GM12892 (cell line): Measurements from ENCODE around the gene NLGN2.

ENCODE experiments used
- DNase-seq: peaks from one replicate; pipeline ENCODE4 v3.0.0; 2011; ENCODE audit not compliant: insufficient read length
- FAIRE-seq: peaks from 2 replicates; lab custom pipeline; 2011; peaks lifted over from hg19 to GRCh38; lab: Jason Lieb, UNC
- POLR2A ChIP-seq: IDR thresholded peaks from 2 replicates; pipeline ENCODE4 v1.6.1; 2011; ENCODE audit warnings: low read depth, low read length, control low read depth
- POLR2AphosphoS5 ChIP-seq: IDR thresholded peaks from 2 replicates; pipeline ENCODE4 v1.6.1; 2011; ENCODE audit warnings: low read depth, low read length, control low read depth
- TAF1 ChIP-seq: IDR thresholded peaks from 2 replicates; pipeline ENCODE4 v1.6.1; 2011; ENCODE audit warnings: low read depth, mild to moderate bottlenecking, control low read depth, low read length, borderline replicate concordance

The NLGN2 gene

DNA sequence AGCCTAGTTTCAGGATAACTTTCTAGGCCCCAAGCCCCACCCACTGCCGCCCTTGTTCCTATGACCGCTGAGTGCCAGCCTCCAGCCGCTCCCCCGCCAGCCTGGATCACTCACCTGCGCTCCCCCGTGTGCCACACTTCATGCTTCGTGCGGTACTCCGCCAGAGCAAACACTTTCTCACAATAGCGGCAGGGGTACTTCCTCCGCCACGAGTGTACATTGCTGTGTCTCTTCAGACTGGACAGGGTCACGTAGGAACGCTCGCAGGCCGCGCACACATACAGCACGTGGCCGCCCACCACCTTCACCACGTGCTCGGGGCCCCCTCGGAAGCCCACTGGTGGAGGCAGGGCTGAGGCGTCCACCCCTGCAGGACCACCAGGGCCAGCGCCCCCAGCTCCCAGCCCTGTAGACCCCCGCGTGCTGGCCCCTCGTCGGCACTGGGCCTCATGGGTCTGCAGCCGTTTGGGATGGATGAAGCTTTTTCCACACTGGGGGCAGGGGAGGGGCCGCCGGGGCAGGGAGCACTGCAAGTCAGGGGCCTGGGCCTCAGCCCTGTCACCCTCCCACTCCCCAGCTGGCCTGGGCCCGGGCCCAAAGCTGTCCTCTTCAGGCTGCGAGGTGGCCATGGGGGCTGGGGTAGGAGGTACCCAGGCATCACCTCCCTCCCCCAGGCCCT lies 58.1 kb downstream of the NLGN2 start:
- DNase-seq (no peak), FAIRE-seq (no peak)
- no peak for TF ChIP-seq POLR2AphosphoS5
- TF ChIP-seq TAF1, result no peak
- TF ChIP-seq POLR2A, result no peak

DNA sequence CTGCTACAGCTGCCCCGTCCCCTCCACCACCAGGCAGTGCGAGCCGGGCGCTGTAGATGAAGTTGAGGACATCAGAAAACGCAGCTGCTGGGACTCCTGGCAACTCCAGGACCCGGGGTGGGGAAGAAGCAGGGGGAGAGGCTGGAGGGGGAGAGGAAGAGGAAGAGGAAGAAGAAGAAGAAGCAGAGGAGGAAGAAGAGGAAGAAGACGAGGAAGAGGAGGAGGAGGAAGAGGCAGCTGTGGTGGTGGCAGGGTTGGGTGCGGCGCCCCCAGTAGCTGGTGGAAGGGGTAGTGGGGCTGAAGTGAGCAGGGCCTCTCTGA lies 58.6 kb downstream of the NLGN2 start:
- TF ChIP-seq POLR2A, result no peak
- no peak for TF ChIP-seq TAF1
- no peak for TF ChIP-seq POLR2AphosphoS5
- no peak for FAIRE-seq
- DNase-seq, result no peak

DNA sequence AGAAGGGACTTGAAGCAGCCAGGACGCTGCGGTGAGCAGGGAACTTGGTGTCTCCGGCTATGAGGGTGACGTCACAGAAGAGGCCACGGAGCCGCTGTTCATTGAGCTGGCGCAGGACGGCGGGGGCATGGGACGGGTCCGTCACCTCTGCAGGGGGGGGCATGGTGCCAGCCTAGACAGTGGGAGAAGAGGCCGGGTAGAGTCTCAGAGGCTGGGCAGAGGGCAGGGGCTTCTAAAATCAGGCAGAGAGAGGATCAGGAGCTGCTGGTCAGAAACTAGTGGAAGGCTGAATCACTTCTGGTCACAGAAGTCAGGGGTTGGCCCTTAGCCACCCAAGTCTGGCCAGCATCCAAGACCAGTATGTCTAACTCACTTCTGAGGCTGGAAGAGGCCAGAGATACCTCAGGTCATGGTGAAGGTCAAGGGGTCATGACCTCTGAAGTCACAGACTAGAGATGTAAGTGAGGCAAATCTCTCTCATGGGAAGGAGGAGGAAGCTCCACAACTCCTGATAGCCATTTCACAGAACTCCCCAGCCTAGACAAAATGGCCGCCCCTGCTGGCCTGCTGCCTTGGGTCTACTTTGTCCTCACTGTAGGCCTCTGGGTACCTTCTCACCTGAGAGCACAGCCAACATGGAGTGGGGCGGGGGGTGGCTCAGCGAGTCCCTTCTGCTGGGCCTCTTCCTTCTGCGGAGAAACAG lies 59.1 kb downstream of the NLGN2 start:
- no peak for DNase-seq

DNA sequence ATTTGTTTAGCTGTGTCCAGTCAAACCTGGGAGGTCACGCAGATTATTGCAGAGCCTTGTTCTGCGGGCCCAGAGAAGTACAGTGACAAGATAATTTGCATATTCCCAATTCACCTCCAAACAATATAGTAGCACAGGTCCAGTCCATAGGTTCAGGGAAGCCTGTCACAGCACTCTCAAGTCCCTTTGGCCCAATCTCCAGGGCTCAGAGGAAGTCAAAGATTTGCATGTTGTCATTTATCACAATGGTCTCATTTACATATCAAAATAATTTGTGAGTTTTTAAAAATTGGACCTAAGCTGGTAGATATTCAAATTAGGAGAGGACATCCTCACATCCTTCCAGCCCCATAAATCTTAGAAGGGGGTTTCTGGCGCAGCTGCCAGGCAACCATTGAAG lies 59.9 kb downstream of the NLGN2 start:
- no peak for DNase-seq
- no peak for TF ChIP-seq POLR2A
- TF ChIP-seq TAF1, result no peak
- TF ChIP-seq POLR2AphosphoS5, result no peak
- FAIRE-seq, result no peak

More for the DNA sequence above, 59.1 kb downstream of the NLGN2 start:
- TF ChIP-seq TAF1 (no peak), POLR2A (no peak), POLR2AphosphoS5 (no peak)
- peak; percentile 9 for FAIRE-seq

DNA sequence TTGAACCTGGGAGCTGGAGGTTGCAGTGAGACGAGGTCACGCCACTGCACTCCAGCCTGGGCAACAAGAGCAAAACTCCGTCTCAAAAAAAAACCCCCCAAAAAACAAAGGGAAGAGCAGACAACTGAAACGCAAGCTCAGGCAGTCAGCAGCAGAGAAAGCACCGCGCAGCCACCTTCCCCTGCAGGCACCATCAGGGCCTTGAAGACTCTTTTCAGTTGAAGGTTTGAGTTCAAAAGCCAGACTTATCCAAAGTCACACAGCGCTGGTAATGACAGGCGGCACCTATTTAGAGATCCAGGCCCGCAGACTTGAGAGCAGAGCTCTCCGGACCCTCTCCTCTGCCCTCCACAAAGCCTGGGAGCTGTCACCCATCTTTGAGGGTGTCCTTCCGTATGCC lies 60.6 kb downstream of the NLGN2 start:
- FAIRE-seq (no peak), DNase-seq (no peak)
- no peak for TF ChIP-seq POLR2AphosphoS5
- no peak for TF ChIP-seq POLR2A
- TF ChIP-seq TAF1, result no peak

DNA sequence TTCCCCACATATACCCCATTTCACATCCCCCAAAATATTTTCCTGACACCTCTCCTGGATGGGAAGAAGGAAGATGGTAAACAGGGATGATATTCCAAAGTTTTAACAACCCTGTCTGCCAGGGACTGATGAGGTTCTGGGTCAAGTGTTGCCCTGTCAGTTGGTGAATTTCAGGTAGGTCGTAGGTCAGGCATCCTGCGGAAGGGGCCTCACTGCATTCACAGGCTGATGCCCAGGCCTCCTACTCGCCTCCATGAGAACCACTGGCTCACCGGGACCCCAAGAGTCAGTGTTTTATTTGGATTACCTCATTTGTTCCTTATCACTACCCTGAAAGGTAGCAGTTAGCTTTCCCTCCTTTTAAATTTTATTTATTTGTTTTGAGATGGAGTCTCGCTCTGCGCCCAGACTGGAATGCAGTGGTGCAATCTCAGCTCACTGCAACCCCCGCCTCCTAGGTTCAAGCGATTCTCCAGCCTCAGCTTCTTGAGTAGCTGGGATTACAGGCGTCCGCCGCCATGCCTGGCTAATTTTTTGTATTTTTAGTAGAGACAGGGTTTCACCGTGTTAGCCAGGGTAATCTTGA lies 61.3 kb downstream of the NLGN2 start:
- TF ChIP-seq POLR2A, result no peak
- TF ChIP-seq TAF1, result no peak
- TF ChIP-seq POLR2AphosphoS5, result no peak
- DNase-seq (no peak), FAIRE-seq (no peak)
